Liver (tissue), 3 donors: ENCODE results near the gene TTLL12.

Source experiments
- EGR1 ChIP-seq, 2 donors: IDR thresholded peaks; 2 replicates each; pipeline ENCODE4 v1.6.1; 2016 to 2018; ENCODE audit warnings: antibody characterized with exemption in 2 of 2, low read depth in 2 of 2
- FOXA2 ChIP-seq: IDR thresholded peaks from 2 replicates; pipeline ENCODE4 v1.6.1; 2016; ENCODE audit warnings: antibody characterized with exemption
- GABPA ChIP-seq, 2 donors: IDR thresholded peaks in 1 of 2; conservative IDR thresholded peaks in 1 of 2; 2 replicates each; pipeline ENCODE4 v1.6.1; 2016; ENCODE audit warnings: antibody characterized with exemption in 2 of 2, mild to moderate bottlenecking in 1 of 2, moderate library complexity in 1 of 2
- HNF4G ChIP-seq: IDR thresholded peaks from 2 replicates; pipeline ENCODE4 v1.6.1; 2016; ENCODE audit warnings: antibody characterized with exemption
- JUND ChIP-seq, 2 donors: IDR thresholded peaks; 2 replicates each; pipeline ENCODE4 v1.6.1; 2016; ENCODE audit warnings: antibody characterized with exemption in 2 of 2
- RAD21 ChIP-seq, 2 donors: IDR thresholded peaks; 2 replicates each; pipeline ENCODE4 v1.6.1; 2016; ENCODE audit warnings: antibody characterized with exemption in 2 of 2, mild to moderate bottlenecking in 2 of 2
- SP1 ChIP-seq: IDR thresholded peaks from 2 replicates; pipeline ENCODE4 v1.6.1; 2018; ENCODE audit warnings: antibody characterized with exemption, mild to moderate bottlenecking
- TAF1 ChIP-seq: conservative IDR thresholded peaks from 2 replicates; pipeline ENCODE4 v1.6.1; 2016; ENCODE audit warnings: antibody characterized with exemption, mild to moderate bottlenecking
- YY1 ChIP-seq: IDR thresholded peaks from 2 replicates; pipeline ENCODE4 v1.6.1; 2016; ENCODE audit warnings: antibody characterized with exemption, mild to moderate bottlenecking
- TF ChIP-seq, protein P1 (sequence below): fragments of 150-350 bp; IDR thresholded peaks from 2 replicates; pipeline ENCODE4 v1.5.1; 2017; ENCODE audit warnings: improper control_type of control experiment, low read depth, low read length; ENCODE audit not compliant: missing input control
- TF ChIP-seq, protein P2 (sequence below): IDR thresholded peaks from 2 replicates; pipeline ENCODE4 v1.6.1; 2016; ENCODE audit warnings: antibody characterized with exemption
- TF ChIP-seq, protein P3 (sequence below): IDR thresholded peaks from 2 replicates; pipeline ENCODE4 v1.6.1; 2016; ENCODE audit warnings: antibody characterized with exemption, mild to moderate bottlenecking
- TF ChIP-seq, protein P4 (sequence below): IDR thresholded peaks from 2 replicates; pipeline ENCODE4 v1.6.1; 2016; ENCODE audit warnings: antibody characterized with exemption
- TF ChIP-seq, protein P5 (sequence below): IDR thresholded peaks from 2 replicates; pipeline ENCODE4 v1.6.1; 2016; ENCODE audit warnings: antibody characterized with exemption
- donor health status: healthy.
- donor health status: healthy.

- TF ChIP-seq, protein P1, sequence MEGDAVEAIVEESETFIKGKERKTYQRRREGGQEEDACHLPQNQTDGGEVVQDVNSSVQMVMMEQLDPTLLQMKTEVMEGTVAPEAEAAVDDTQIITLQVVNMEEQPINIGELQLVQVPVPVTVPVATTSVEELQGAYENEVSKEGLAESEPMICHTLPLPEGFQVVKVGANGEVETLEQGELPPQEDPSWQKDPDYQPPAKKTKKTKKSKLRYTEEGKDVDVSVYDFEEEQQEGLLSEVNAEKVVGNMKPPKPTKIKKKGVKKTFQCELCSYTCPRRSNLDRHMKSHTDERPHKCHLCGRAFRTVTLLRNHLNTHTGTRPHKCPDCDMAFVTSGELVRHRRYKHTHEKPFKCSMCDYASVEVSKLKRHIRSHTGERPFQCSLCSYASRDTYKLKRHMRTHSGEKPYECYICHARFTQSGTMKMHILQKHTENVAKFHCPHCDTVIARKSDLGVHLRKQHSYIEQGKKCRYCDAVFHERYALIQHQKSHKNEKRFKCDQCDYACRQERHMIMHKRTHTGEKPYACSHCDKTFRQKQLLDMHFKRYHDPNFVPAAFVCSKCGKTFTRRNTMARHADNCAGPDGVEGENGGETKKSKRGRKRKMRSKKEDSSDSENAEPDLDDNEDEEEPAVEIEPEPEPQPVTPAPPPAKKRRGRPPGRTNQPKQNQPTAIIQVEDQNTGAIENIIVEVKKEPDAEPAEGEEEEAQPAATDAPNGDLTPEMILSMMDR = no peak
- TF ChIP-seq, protein P2, sequence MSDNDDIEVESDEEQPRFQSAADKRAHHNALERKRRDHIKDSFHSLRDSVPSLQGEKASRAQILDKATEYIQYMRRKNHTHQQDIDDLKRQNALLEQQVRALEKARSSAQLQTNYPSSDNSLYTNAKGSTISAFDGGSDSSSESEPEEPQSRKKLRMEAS = no peak
- TF ChIP-seq YY1 (no peak), EGR1 (IDR thresholded peaks at IDR 0.05; ENCODE audit: low read depth in 2 of 2) (no peak), RAD21 (IDR thresholded peaks at IDR 0.05) (no peak), JUND (IDR thresholded peaks at IDR 0.05) (no peak), HNF4G (no peak), TAF1 (no peak), FOXA2 (no peak), GABPA (IDR thresholded peaks at IDR 0.05 in 1 of 2, conservative IDR thresholded peaks at IDR 0.05 in 1 of 2) (no peak), SP1 (no peak)
- TF ChIP-seq, protein P3, sequence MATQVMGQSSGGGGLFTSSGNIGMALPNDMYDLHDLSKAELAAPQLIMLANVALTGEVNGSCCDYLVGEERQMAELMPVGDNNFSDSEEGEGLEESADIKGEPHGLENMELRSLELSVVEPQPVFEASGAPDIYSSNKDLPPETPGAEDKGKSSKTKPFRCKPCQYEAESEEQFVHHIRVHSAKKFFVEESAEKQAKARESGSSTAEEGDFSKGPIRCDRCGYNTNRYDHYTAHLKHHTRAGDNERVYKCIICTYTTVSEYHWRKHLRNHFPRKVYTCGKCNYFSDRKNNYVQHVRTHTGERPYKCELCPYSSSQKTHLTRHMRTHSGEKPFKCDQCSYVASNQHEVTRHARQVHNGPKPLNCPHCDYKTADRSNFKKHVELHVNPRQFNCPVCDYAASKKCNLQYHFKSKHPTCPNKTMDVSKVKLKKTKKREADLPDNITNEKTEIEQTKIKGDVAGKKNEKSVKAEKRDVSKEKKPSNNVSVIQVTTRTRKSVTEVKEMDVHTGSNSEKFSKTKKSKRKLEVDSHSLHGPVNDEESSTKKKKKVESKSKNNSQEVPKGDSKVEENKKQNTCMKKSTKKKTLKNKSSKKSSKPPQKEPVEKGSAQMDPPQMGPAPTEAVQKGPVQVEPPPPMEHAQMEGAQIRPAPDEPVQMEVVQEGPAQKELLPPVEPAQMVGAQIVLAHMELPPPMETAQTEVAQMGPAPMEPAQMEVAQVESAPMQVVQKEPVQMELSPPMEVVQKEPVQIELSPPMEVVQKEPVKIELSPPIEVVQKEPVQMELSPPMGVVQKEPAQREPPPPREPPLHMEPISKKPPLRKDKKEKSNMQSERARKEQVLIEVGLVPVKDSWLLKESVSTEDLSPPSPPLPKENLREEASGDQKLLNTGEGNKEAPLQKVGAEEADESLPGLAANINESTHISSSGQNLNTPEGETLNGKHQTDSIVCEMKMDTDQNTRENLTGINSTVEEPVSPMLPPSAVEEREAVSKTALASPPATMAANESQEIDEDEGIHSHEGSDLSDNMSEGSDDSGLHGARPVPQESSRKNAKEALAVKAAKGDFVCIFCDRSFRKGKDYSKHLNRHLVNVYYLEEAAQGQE = no peak
- TF ChIP-seq, protein P4, sequence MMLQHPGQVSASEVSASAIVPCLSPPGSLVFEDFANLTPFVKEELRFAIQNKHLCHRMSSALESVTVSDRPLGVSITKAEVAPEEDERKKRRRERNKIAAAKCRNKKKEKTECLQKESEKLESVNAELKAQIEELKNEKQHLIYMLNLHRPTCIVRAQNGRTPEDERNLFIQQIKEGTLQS = no peak
- TF ChIP-seq, protein P5, sequence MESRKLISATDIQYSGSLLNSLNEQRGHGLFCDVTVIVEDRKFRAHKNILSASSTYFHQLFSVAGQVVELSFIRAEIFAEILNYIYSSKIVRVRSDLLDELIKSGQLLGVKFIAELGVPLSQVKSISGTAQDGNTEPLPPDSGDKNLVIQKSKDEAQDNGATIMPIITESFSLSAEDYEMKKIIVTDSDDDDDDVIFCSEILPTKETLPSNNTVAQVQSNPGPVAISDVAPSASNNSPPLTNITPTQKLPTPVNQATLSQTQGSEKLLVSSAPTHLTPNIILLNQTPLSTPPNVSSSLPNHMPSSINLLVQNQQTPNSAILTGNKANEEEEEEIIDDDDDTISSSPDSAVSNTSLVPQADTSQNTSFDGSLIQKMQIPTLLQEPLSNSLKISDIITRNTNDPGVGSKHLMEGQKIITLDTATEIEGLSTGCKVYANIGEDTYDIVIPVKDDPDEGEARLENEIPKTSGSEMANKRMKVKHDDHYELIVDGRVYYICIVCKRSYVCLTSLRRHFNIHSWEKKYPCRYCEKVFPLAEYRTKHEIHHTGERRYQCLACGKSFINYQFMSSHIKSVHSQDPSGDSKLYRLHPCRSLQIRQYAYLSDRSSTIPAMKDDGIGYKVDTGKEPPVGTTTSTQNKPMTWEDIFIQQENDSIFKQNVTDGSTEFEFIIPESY = no peak
Observed at GRCh38 chr22:43151251-43152002, 35.5 kb downstream of the TTLL12 start, which contains the start of gene TSPO.
